GM12873 (cell line): ENCODE data around the gene BPGM.

Source experiments
- TF ChIP-seq, protein P1 (sequence below): IDR thresholded peaks from 2 replicates; pipeline ENCODE4 v1.5.1; 2012; ENCODE audit warnings: low read depth, mild to moderate bottlenecking, moderate library complexity, low read length, control low read depth; ENCODE audit not compliant: insufficient read depth; ENCODE audit errors: missing control alignments

BPGM gene

DNA sequence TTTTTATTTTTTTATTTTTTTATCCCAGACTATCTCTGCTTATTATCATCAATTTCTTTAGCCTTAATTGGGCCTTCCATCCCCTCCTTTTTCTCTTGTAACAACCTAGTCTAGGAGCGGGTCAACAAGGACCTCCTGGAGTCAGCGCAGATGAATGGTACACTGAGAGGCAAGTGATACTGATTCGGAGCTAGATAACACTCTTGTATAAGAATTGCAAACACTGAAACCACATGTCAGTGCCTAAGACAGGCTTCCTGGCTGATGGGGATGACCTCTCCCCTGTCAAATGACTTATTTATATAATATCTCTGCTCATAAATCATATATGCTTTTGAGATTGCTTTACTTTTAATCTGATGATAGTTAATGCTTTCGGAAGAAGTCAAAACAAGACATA is 22.7 kb downstream of the BPGM start:
- TF ChIP-seq, protein P1, sequence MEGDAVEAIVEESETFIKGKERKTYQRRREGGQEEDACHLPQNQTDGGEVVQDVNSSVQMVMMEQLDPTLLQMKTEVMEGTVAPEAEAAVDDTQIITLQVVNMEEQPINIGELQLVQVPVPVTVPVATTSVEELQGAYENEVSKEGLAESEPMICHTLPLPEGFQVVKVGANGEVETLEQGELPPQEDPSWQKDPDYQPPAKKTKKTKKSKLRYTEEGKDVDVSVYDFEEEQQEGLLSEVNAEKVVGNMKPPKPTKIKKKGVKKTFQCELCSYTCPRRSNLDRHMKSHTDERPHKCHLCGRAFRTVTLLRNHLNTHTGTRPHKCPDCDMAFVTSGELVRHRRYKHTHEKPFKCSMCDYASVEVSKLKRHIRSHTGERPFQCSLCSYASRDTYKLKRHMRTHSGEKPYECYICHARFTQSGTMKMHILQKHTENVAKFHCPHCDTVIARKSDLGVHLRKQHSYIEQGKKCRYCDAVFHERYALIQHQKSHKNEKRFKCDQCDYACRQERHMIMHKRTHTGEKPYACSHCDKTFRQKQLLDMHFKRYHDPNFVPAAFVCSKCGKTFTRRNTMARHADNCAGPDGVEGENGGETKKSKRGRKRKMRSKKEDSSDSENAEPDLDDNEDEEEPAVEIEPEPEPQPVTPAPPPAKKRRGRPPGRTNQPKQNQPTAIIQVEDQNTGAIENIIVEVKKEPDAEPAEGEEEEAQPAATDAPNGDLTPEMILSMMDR, result no peak

DNA sequence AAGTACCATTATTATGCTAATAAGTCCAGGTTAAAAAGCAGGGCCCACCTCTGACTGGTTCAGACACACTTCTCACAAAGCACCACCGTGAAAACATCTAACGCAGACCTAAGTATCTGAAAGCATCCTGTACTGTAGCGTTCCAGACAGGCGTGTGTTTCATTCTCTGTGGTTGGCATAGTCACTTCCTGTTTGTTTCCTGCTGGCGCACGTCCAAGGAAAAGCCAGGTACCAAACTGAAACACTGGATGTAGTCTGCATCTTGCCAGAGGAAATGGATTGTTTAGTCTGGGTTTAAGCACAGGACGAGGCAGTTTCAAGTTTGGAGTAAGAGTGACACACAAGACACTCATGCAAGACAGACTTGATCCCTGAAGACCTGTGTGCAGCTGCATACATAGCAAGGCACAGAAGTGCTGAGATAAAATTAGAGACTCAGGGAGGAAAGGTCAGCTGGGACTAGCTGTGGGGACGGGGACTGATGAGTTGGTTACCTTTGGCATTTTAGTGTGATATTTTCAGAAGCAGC is 23.3 kb downstream of the BPGM start:
- TF ChIP-seq, protein P1, result no peak

DNA sequence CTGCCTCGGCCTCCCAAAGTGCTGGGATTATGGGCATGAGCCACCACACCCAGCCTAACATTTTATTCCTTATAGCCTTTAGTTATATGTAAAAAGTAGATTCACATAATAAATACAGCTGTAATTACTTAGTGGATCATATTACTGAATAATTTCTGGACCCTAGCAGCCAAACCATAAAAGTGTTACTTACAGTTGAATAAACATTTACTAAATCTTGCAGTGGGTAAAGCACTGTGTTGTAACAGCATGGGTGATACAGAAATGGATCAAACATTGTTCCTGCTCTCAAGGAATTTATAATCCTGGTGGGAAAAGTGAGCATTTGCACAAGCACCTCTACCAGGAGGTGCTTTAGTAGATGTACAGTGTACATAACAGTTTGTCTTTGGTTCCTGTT is 25.0 kb downstream of the BPGM start:
- TF ChIP-seq, protein P1, result no peak

DNA sequence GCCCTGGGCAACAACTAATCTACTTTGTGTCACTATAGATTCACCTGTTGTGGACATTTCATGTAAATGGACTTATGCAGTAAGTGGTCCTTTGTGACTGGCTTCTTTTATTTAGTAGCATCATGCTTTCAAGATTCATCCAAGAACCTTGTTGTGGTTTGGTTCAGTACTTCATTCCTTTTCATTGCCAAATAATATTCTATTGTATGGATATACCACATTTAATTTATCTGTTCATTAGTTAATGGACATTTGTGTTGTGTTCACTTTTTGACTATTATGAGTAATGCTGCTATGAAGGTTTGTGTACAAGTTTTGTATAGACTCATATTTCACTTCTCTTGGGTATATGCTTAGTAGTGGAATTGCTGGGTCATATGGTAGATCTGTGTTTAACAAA is 27.8 kb downstream of the BPGM start:
- TF ChIP-seq, protein P1, result no peak

DNA sequence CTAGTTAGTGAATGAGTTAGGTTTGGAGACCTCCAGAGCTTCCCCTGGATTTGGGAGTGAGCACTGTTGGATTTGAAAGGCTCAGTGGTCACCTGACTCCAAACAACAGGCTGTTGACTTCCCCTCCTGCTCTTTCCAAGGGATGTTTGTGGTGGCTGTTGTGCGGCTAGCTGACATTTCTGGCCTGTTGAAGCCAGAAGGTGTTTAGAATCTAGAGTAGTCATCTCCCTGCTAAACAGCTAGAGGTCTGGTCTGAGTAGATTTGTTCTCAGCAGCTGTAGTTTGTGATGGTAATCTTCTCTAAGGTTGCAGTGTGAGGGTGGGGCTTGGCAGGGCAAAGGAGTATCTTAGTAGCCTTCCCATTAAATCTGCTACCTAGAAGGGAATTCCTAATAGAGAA is 30.1 kb downstream of the BPGM start:
- TF ChIP-seq, protein P1, result no peak

DNA sequence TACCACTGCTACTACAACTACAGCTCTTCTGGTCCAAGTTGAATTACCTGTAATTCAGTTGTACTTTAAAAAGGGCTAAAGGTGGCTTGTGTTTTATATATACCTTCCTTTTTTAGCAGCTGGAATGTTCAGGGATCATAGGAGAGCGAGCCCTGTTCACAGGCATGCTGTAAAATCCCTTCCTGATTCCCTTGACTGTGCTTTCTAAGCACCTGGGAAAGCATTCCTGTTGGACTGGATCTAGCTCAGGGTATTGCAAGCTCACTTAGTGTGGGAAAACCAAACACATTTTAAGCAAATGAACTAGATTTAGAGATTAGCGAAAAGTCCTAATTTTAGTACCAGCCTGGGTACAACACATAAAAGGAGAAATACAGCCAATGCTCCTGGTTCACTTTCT is 31.5 kb downstream of the BPGM start:
- TF ChIP-seq, protein P1, result no peak

DNA sequence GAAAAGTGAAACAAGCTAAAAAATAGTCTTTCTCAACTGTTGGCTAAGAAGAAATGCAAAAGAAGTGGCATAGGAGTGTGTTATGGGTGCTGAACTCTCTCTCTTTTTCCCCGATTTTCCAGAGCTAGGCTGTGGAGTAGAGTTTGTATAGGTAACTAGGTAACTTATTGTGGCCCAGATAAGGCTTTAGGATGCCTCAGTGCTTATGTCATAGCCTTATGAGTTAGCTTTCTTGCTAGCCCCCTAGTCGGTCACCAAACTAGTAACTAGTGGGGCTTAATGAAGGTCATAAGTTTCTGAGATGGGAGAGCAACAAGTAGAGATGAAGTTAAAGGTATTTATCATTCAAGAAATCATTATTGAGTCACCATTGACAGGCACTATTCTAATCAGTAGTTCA is 32.4 kb downstream of the BPGM start:
- TF ChIP-seq, protein P1, result no peak
